ENCODE data around the gene ITPR1. TPM values are rescaled to one million over a fixed set of nuclear protein-coding genes. Genes with fewer than 3 reads are reported as not detected.
"Not testable (repeated sequence)": the region's sequence is repeated elsewhere in the genome, so short reads cannot be mapped to it uniquely, and the experiment has no call there.

The ITPR1 gene
- total RNA-seq, 1 experiment from 2014 or later, result 5.8 TPM

GRCh38 chr3:4571690-4572334 lies 78.7 kb downstream of the ITPR1 start:
- no peak for DNase-seq (ENCODE audit: low spot score)

GRCh38 chr3:4573153-4573552 lies 80.0 kb downstream of the ITPR1 start:
- no peak for DNase-seq (ENCODE audit: low spot score)

GRCh38 chr3:4574426-4574965 lies 81.3 kb downstream of the ITPR1 start:
- DNase-seq (ENCODE audit: low spot score), result no peak

GRCh38 chr3:4575381-4575780 lies 82.2 kb downstream of the ITPR1 start:
- no peak for DNase-seq (ENCODE audit: low spot score)

GRCh38 chr3:4577721-4578120 lies 84.6 kb downstream of the ITPR1 start:
- no peak for DNase-seq (ENCODE audit: low spot score)

- no peak for DNase-seq (ENCODE audit: low spot score)
Observed at GRCh38 chr3:4580346-4581123, 87.4 kb downstream of the ITPR1 start.

- no peak for DNase-seq (ENCODE audit: low spot score)
Observed at GRCh38 chr3:4581124-4581424, 87.9 kb downstream of the ITPR1 start.

- DNase-seq (ENCODE audit: low spot score), result no peak
Observed at GRCh38 chr3:4581498-4581897, 88.3 kb downstream of the ITPR1 start.

- DNase-seq (ENCODE audit: low spot score), result no peak
Observed at GRCh38 chr3:4581920-4582611, 88.9 kb downstream of the ITPR1 start.

- DNase-seq (ENCODE audit: low spot score), result no peak
Observed at GRCh38 chr3:4582624-4583023, 89.5 kb downstream of the ITPR1 start.

GRCh38 chr3:4583416-4583815 lies 90.3 kb downstream of the ITPR1 start:
- no peak for DNase-seq (ENCODE audit: low spot score)

- peak; percentile 35 for DNase-seq (ENCODE audit: low spot score)
Observed at GRCh38 chr3:4584456-4585249, 91.5 kb downstream of the ITPR1 start.

- DNase-seq (ENCODE audit: low spot score), result no peak
Observed at GRCh38 chr3:4586381-4586780, 93.2 kb downstream of the ITPR1 start.

- no peak for DNase-seq (ENCODE audit: low spot score)
Observed at GRCh38 chr3:4587061-4587837, 94.1 kb downstream of the ITPR1 start.

GRCh38 chr3:4587838-4588105 lies 94.6 kb downstream of the ITPR1 start:
- no peak for DNase-seq (ENCODE audit: low spot score)

- peak; percentile 21 for DNase-seq (ENCODE audit: low spot score)
Observed at GRCh38 chr3:4588466-4588865, 95.3 kb downstream of the ITPR1 start.

- no peak for DNase-seq (ENCODE audit: low spot score)
Observed at GRCh38 chr3:4589475-4590097, 96.4 kb downstream of the ITPR1 start.

GRCh38 chr3:4590849-4591248 lies 97.7 kb downstream of the ITPR1 start:
- not testable (repeated sequence) for DNase-seq (ENCODE audit: low spot score)

GRCh38 chr3:4591669-4592068 lies 98.5 kb downstream of the ITPR1 start:
- no peak for DNase-seq (ENCODE audit: low spot score)

GRCh38 chr3:4593014-4593413 lies 99.9 kb downstream of the ITPR1 start:
- no peak for DNase-seq (ENCODE audit: low spot score)

- no peak for DNase-seq (ENCODE audit: low spot score)
Observed at GRCh38 chr3:4595710-4596113, 102.6 kb downstream of the ITPR1 start.
